Raji (cell line): ENCODE results near the gene CENPS.

ENCODE experiments used
- POLR2A ChIP-seq: IDR thresholded peaks from 2 replicates; pipeline ENCODE4 v1.6.1; 2011; ENCODE audit warnings: low read depth, low read length, control low read depth; ENCODE audit not compliant: insufficient read depth

The CENPS gene

GRCh38 chr1:10402729-10403274, 27.4 kb upstream of the CENPS start:
- no peak for TF ChIP-seq POLR2A

- no peak for TF ChIP-seq POLR2A
These were observed 23.0 kb upstream of the CENPS start for GRCh38 chr1:10407201-10407600.

GRCh38 chr1:10415211-10415930, 14.9 kb upstream of the CENPS start:
- no peak for TF ChIP-seq POLR2A

GRCh38 chr1:10419351-10419750, 10.9 kb upstream of the CENPS start:
- TF ChIP-seq POLR2A = no peak

- TF ChIP-seq POLR2A = no peak
These were observed 8.6 kb upstream of the CENPS start for GRCh38 chr1:10421637-10422036.

GRCh38 chr1:10424034-10424433, 6.2 kb upstream of the CENPS start:
- TF ChIP-seq POLR2A = no peak

GRCh38 chr1:10424651-10425050, 5.6 kb upstream of the CENPS start:
- no peak for TF ChIP-seq POLR2A

- no peak for TF ChIP-seq POLR2A
These were observed 1.2 kb upstream of the CENPS start for GRCh38 chr1:10428984-10429383.

- TF ChIP-seq POLR2A = no peak
These were observed 391 bp upstream of the CENPS start for GRCh38 chr1:10429868-10430215.

- TF ChIP-seq POLR2A = no peak
These were observed 967 bp downstream of the CENPS start for GRCh38 chr1:10431070-10431730.

- TF ChIP-seq POLR2A = no peak
These were observed 2.9 kb downstream of the CENPS start for GRCh38 chr1:10432910-10433700.

GRCh38 chr1:10433790-10434189, 3.6 kb downstream of the CENPS start:
- no peak for TF ChIP-seq POLR2A

- TF ChIP-seq POLR2A = no peak
These were observed 4.4 kb downstream of the CENPS start for GRCh38 chr1:10434590-10434989.

GRCh38 chr1:10437052-10437451, 6.8 kb downstream of the CENPS start:
- no peak for TF ChIP-seq POLR2A

GRCh38 chr1:10438677-10439163, 8.5 kb downstream of the CENPS start:
- TF ChIP-seq POLR2A = no peak

- no peak for TF ChIP-seq POLR2A
These were observed 10.1 kb downstream of the CENPS start for GRCh38 chr1:10440305-10440704.

GRCh38 chr1:10440794-10441193, 10.6 kb downstream of the CENPS start:
- no peak for TF ChIP-seq POLR2A
